GM20000 (cell line): ENCODE results near the gene CERT1.
"Not testable (repeated sequence)": the region's sequence is repeated elsewhere in the genome, so short reads cannot be mapped to it uniquely, and the experiment has no call there.

ENCODE experiments used
- DNase-seq: peaks from one replicate; pipeline ENCODE4 v3.0.0; 2012; ENCODE audit warnings: low spot score
- TF ChIP-seq, protein P1 (sequence below): IDR thresholded peaks from 2 replicates; pipeline ENCODE4 v1.5.1; 2012; ENCODE audit warnings: mild to moderate bottlenecking, control low read depth; ENCODE audit errors: extremely low read depth, missing control alignments

CERT1 gene

DNA sequence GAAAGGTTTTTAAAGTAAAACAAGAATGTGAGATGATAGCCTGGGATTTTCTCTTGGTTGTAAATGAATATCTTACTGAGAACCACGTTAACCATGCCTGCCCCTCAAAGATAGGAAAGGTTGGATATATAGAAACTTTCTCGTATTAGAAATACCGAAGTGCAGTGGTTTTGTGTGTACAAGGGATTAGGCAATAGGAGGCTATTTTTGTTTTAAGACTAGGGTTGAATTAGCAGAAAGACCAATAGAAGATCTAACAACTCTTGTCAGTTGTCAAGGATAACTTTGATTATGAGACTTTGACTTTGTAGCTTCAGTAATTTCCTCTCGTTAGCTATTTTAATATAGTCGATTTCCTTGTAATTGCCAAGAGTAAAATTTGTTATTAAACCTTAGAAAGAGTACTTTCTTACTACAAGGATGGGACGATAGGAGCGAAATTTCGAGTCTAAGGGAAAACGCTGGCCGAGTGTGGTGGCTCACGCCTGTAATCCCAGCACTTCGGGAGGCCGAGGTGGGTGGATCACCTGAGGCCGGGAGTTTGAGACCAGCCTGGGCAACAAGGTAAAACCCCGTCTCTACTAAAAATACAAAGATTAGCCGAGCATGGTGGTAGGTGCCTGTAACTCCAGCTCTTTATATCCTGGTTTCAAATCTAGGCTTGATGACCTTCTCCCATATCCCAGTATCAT, 1.1 kb upstream of the CERT1 start:
- DNase-seq = no peak
- TF ChIP-seq, protein P1, sequence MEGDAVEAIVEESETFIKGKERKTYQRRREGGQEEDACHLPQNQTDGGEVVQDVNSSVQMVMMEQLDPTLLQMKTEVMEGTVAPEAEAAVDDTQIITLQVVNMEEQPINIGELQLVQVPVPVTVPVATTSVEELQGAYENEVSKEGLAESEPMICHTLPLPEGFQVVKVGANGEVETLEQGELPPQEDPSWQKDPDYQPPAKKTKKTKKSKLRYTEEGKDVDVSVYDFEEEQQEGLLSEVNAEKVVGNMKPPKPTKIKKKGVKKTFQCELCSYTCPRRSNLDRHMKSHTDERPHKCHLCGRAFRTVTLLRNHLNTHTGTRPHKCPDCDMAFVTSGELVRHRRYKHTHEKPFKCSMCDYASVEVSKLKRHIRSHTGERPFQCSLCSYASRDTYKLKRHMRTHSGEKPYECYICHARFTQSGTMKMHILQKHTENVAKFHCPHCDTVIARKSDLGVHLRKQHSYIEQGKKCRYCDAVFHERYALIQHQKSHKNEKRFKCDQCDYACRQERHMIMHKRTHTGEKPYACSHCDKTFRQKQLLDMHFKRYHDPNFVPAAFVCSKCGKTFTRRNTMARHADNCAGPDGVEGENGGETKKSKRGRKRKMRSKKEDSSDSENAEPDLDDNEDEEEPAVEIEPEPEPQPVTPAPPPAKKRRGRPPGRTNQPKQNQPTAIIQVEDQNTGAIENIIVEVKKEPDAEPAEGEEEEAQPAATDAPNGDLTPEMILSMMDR = no peak

DNA sequence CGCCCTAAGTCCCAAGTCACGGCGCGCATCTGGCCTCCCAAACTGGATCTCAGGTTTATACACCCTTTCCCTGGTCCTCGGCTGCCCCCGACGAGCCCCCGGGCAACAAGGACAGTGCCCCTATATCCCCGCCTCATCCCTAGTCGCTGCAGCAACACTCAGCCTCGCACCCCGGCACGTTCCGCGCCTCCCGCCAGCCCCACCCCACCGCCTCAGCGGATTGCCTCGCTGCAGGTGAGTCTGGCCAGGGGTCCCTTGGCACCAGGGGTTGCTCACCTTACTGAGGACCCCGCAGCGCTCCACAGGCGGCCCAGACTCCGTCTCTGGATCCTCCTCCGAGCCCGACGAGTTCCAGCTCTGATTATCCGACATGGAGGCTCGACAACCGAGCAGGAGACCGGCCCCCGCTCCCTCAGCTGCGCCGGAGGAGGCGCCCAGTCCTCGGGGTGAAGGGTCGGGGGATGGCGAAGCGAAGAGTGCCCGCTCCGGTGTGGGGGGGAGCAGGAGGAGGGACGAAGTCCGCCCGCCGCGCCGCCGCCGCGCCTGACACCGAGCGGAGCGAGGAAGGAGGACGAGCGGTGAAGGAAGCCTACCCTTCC, 494 bp downstream of the CERT1 start:
- TF ChIP-seq, protein P1 = no peak

DNA sequence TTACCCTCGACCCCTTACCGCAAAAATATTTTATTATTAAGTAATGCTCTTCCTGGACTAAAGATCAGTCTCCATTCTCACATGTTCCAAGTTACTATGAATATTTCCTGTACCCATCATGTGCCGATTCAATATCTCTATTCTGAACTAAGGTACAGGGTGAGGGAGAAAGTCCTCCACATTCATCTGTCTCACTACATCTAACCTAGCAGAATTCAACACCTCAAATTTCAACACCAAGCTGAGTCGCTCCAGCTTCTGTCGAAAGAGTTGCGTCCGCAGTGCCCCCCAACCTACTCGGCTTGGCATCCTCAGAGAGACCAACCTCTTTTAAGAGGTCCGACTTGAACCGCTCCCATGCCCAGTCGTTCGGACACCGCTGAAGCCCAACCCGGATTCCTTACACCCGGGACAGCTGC, 1.0 kb downstream of the CERT1 start:
- TF ChIP-seq, protein P1 = no peak
- peak; percentile 12 for DNase-seq

More for the DNA sequence above, 494 bp downstream of the CERT1 start:
- peak; percentile 23 for DNase-seq

DNA sequence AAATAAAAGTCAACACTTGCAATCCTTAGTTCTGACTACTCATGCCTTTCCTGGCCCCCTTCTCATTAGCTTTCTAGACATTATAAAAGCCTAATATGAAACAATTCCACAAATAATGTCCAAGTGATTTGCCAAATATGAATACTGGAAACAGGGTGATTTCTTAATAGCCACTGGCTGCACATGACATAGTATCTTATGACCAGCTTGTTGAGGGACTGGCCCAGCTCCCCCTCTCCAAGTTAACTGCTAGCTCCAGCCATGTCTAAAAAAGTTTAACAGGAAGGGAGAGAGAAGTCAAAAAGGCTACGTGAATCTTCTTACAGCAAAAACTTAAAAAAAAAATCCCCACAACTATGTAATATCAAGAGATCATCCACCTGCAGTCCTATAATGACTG, 1.5 kb downstream of the CERT1 start:
- TF ChIP-seq, protein P1 = no peak
- peak; percentile 28 for DNase-seq

- DNase-seq = no peak
- TF ChIP-seq, protein P1 = no peak
Measured at GRCh38 chr5:75509546-75509945, 1.9 kb downstream of the CERT1 start.

GRCh38 chr5:75507841-75508240, 3.6 kb downstream of the CERT1 start:
- TF ChIP-seq, protein P1 = no peak

GRCh38 chr5:75505112-75505511, 6.3 kb downstream of the CERT1 start:
- DNase-seq = not testable (repeated sequence)

More at GRCh38 chr5:75507841-75508240, 3.6 kb downstream of the CERT1 start:
- DNase-seq = no peak

GRCh38 chr5:75498875-75499274, 12.6 kb downstream of the CERT1 start:
- not testable (repeated sequence) for DNase-seq
